Measurements from ENCODE around the gene NUP210L.

DNA sequence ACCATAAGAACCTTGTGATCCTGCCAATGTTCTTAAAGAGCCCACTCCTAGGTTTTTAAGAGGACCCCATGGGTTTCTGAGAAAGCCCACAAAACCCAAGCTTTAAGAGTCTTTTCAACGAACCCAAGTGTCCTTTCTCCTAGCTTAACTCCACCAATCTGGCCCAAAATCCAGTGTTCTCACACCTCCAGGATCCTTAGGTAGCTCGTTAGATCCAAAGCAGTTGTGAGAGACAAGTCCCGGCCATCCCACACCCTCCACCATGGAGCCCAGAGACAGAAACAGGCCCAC, 210.1 kb downstream of the NUP210L start:
- TF ChIP-seq, protein P1, sequence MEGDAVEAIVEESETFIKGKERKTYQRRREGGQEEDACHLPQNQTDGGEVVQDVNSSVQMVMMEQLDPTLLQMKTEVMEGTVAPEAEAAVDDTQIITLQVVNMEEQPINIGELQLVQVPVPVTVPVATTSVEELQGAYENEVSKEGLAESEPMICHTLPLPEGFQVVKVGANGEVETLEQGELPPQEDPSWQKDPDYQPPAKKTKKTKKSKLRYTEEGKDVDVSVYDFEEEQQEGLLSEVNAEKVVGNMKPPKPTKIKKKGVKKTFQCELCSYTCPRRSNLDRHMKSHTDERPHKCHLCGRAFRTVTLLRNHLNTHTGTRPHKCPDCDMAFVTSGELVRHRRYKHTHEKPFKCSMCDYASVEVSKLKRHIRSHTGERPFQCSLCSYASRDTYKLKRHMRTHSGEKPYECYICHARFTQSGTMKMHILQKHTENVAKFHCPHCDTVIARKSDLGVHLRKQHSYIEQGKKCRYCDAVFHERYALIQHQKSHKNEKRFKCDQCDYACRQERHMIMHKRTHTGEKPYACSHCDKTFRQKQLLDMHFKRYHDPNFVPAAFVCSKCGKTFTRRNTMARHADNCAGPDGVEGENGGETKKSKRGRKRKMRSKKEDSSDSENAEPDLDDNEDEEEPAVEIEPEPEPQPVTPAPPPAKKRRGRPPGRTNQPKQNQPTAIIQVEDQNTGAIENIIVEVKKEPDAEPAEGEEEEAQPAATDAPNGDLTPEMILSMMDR (IDR thresholded peaks at IDR 0.05), result no peak
- TF ChIP-seq POLR2A (IDR thresholded peaks at IDR 0.05), result no peak

All from heart left ventricle (tissue), 13 donors.